Measurements from ENCODE around the gene EML2.
A peak's percentile ranks its signal among the peaks of the same experiment; 100 is the strongest.
"Not testable (repeated sequence)": the region's sequence is repeated elsewhere in the genome, so short reads cannot be mapped to it uniquely, and the experiment has no call there.

The EML2 gene

DNA sequence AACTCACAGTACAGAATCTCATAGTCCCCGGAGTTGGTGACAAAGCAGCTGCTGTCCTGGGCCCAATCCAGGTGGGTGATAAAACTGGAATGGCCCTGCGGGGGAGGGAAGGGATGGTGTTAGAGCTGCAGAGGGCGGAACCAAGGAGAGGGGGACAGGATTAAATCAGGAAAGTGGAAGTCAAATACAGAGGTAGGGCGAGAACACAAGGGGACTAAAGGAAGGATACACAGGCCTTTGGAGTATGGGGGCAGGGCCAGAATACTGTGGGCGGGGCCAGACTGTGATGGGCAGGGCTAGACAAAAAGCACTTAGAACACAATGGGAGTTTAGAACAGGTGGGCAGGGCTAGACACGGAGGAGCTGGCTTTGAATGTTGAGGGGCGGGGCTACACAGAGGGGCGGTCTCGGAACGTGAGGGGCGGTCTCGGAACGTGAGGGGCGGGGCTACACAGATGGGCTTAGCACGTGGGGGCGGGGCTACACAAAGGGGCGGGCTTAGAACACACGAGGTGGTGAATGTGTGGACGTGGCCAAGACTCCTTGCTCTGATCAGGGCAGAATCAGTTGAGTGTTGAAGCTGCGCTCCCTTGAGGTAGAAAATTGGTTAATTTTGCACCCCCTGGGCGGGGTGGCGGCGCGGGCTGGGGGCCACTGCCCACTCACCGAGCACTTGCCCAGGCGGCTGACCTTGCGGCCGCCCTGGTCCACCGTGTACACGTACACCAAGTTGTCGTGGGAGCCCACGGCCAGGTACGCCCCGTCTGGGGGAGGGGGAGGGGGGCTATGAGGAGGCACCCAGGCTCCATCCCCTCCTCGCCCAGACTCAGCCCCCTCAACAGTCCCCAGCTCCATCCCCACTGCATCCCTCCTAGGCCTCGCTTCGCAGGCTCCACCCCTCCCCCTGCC lies 23.1 kb downstream of the EML2 start:
- peak; percentile 50 for DNase-seq (ENCODE audit: low read depth)

DNA sequence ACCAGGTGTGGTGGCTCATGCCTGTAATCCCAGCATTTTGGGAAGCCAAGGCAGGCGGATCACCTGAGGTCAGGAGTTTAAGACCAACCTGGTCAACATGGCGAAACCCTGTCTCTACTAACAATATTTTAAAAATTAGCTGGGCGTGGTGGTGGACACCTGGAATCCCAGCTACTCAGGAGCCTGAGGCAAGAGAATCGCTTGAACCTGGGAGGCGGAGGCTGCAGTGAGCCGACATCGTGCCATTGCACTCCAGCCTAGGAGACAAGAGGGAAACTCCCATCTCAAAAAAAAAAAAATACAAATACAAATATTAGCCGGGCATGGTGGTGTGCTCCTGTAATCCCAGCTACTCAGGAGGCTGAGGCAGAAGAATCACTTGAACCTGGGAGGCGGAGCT lies 24.1 kb downstream of the EML2 start:
- DNase-seq (ENCODE audit: low read depth): not testable (repeated sequence)

- DNase-seq (ENCODE audit: low read depth): peak; percentile 81
These were observed 25.1 kb downstream of the EML2 start for GRCh38 chr19:45613926-45614725.

DNA sequence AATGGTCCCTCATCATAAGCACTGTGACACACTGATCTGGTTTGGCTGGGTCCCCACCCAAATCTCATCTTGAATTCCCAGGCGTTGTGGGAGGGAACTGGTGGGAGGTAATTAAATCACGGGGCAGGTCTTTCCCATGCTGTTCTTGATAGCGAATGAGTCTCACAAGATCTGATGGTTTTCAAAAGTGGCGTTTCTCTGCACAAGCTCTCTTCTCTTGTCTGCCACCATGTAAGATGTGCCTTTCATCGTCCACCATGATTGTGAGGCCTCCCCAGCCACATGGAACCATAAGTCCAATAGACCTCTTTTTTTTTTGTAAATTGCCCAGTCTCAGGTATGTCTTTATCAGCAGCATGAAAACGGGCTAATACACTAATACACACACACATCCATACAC lies 30.2 kb downstream of the EML2 start:
- DNase-seq (ENCODE audit: low read depth): no peak

DNA sequence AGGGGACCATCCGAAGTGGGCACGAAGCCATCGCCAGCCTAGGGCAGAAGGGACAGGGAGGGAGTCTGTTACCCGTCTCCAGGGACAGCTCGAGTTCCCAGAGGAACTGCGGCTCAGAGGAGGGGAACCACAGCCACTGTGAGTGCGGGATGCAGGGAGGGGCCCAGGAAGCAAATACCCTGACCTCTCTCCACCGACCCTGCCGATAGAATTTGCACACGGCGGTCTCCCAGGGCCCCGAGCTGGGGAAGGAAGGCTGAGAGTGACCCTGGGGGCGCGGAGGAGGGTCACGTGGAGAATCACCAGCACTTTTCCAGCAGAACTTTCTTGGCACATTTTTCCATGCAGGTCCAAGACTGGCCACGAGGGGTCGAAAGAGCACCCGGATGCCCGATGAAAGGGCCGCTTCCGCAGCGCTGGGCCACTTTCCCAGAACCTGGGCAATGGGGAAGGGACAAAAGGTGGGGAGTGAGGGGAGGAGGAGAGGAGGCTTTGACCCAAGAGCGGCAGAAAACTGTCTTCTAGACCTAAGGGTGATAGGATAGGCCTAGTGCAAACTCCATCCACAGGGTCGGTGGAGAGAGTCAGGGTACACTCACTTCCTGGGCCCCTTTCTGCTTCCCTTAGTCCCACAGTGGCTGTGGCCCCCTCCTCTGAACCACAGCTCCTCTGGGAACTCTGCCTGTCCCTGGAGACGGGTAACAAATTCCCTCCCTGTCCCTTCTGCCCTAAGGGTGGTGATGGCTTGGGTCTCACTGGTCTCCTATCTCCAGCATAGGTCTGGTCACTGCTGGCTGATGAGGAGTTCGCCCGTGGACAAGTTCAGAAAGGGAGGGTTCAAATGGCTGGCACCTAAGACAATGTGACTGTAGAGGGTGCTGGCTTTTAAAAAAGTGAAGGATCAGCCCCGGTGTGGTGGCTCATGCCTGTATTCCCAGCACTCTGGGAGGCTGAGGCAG lies 31.8 kb downstream of the EML2 start:
- no peak for DNase-seq (ENCODE audit: low read depth)

- DNase-seq (ENCODE audit: low read depth): no peak
These were observed 37.4 kb downstream of the EML2 start, which contains the start of gene GPR4 for GRCh38 chr19:45601524-45602374. TSS of gene GPR4 (minus strand) at chr19:45602212. CDS start at chr19:45591866, 10,346 bp downstream.

- no peak for DNase-seq (ENCODE audit: low read depth)
These were observed 38.1 kb downstream of the EML2 start for GRCh38 chr19:45601115-45601514.

GRCh38 chr19:45600340-45600885 lies 38.8 kb downstream of the EML2 start:
- DNase-seq (ENCODE audit: low read depth): no peak

GRCh38 chr19:45599286-45599685 lies 39.9 kb downstream of the EML2 start:
- DNase-seq (ENCODE audit: low read depth): no peak

GRCh38 chr19:45598267-45599001 lies 40.8 kb downstream of the EML2 start:
- no peak for DNase-seq (ENCODE audit: low read depth)

DNA sequence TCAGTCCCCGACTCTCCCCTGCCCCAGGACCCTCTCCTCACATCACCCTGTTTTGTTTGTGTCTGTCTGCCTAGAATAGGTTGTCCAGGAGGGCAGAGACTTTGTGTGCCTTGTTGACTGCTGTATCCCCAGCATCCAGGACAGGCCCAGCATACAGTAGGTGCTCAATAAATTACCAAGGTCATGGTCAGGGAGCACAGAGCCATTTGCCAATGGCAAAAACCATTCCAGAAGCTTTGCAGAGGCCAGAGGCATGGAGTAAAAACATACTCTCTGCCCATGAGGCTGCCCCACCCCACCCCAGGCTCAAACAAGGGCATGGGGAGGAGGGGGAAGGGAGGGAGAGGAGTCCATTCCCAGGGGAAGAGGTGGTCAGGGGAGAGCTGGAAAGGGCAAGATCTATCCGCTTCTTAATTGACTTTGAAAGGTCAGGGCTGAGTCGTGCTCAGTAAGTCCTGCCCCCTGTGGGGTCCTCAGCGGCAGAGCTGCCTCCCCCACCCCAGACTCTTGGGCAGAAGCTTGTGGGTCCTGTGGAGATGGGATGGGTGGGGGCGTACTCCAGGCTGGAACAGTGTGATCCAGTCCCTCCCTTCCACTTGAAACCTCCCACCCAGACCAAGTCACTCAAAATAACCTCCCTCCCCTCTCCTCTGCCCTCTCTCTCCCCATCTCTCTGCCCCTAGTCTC lies 41.6 kb downstream of the EML2 start:
- DNase-seq (ENCODE audit: low read depth): no peak

GRCh38 chr19:45595814-45596213 lies 43.4 kb downstream of the EML2 start:
- DNase-seq (ENCODE audit: low read depth): no peak

- no peak for DNase-seq (ENCODE audit: low read depth)
These were observed 45.7 kb downstream of the EML2 start for GRCh38 chr19:45593520-45593919.

GRCh38 chr19:45592366-45592765 lies 46.8 kb downstream of the EML2 start:
- no peak for DNase-seq (ENCODE audit: low read depth)

DNA sequence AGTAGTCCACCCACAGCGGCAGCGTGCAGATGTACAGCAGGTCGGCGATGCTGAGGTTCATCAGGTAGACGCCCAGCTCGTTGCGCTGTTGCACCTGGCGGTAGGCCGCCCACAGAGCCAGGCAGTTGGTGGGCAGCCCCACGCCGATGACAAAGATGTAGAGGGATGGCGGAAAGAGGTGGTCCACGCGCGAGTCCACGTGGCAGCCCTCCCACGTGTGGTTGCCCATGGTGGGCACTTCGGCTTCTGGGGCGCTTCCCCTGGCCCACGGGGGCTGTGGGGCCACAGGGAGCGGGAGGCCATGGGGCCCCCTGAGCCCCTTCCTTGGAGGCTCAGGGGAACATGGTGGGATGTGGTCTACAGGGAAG lies 47.6 kb downstream of the EML2 start:
- no peak for DNase-seq (ENCODE audit: low read depth)

DNA sequence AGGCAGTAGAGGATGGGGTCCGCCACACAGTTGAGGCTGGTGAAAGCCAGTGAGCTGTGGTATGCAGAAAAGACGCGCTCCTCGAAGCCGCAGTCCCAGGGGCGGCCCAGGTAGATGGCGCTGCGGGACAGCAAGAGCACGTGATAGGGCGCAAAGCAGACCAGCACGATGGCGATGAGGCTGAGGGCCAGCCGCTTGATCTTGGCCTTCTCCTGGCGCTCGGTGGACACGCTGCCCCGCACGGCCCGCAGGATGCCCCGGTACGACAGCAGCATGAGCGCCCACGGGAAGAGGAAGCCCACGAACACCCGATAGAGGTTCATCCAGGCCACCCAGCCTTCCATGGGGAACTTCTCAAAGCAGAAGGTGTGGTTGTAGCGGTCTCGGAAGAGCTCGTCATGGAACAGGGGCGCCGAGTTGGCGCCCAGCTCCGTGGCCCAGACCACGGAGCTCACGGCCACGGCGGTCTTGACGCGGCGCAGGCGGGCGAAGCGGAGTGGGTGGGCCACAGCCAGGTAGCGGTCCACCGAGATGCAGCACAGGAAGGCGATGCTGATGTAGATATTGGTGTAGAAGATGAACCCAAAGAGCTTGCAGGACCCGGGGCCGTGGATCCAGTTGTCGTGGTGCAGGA lies 48.1 kb downstream of the EML2 start:
- no peak for DNase-seq (ENCODE audit: low read depth)

DNA sequence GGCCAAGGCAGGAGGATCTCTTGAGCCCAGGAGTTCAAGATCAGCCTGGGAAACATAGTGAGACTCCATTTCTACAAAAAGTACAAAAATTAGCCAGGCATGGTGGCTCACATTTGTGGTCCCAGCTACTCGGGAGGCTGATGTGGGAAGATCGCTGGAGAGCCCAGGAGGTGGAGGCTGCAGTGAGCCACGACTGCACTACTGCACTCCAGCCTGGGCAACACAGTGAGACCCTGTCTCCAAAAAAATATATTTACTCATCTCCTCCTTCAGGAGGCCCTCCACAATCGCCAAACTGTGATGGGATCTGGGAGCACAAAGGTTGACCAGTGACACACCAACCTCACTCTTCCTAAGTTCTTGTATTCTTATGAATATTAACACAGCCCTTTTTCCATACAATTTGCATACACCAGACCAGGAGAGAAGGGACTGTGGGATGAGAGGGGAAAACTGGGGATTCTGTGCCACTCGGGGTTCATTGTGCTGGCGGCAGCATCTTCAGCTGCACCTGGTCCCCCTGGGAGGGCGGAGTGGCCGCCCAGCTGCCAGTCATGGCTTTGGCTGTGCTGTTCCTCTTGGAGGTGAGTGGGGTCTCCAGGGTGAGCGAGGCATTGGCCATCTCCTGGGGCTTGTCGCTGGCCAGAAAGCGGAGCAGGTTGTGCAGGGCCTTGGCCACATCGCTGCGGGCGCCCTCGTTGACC lies 48.7 kb downstream of the EML2 start:
- DNase-seq (ENCODE audit: low read depth): no peak

DNA sequence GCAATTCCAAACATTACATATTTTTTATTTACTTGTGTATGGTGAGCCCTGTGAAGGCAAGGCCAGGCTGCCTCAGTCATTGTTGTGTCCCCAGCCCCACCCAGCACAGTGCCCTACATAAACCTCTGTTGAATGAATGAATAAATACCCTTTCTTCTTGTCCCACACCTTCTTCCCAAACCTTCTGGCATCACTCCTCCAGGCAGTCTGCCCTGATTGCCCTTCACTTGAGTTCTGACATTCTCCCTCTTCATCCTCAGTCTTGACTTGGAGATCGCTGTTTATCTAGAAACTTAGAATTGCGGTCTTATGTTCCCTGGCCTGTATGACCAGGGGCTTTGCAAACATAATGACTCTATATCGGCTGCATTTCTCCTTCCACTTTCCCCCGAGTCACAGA lies 49.4 kb downstream of the EML2 start:
- DNase-seq (ENCODE audit: low read depth): no peak

Data from non-pigmented ciliary epithelial cell (primary cell).